BE2C (cell line): Measurements from ENCODE around the gene SPATS2. TPM values are rescaled to one million over a fixed set of nuclear protein-coding genes. Genes with fewer than 3 reads are reported as not detected.
"Not testable (repeated sequence)": the region's sequence is repeated elsewhere in the genome, so short reads cannot be mapped to it uniquely, and the experiment has no call there.

ENCODE experiments used
- DNase-seq: peaks from one replicate; pipeline ENCODE4 v3.0.0-alpha.2; 2020
- H3K27me3 ChIP-seq: fragments of 250-450 bp; sonication (Bioruptor Pico); 2 replicates; pipeline ENCODE4 v1.5.1; 2020; ENCODE audit warnings: mild to moderate bottlenecking
- H3K36me3 ChIP-seq: fragments of 250-450 bp; sonication (Bioruptor Pico); 2 replicates; pipeline ENCODE4 v1.5.1; 2020; ENCODE audit warnings: mild to moderate bottlenecking
- H3K4me1 ChIP-seq: fragments of 250-450 bp; sonication (Bioruptor Pico); 2 replicates; pipeline ENCODE4 v1.5.1; 2020
- H3K4me3 ChIP-seq: 2 replicates; pipeline ENCODE4 v1.5.1; 2011; ENCODE audit warnings: low read depth, low read length
- H3K9me3 ChIP-seq: fragments of 250-450 bp; sonication (Bioruptor Pico); 2 replicates; pipeline ENCODE4 v1.5.1; 2020
- CTCF ChIP-seq: IDR thresholded peaks from 2 replicates; pipeline ENCODE4 v1.5.1; 2012; ENCODE audit warnings: mild to moderate bottlenecking, low read depth, low read length
- polyA plus RNA-seq: library from polyadenylated mRNA; unstranded; fragments of >200 nt; gene quantifications from one replicate; pipeline ENCODE4 v1.2.1, GENCODE V29; 2012; ENCODE audit warnings: low read depth, missing spikeins; ENCODE audit not compliant: insufficient read length, insufficient read depth

Gene SPATS2
- 33.0 TPM for polyA plus RNA-seq

DNA sequence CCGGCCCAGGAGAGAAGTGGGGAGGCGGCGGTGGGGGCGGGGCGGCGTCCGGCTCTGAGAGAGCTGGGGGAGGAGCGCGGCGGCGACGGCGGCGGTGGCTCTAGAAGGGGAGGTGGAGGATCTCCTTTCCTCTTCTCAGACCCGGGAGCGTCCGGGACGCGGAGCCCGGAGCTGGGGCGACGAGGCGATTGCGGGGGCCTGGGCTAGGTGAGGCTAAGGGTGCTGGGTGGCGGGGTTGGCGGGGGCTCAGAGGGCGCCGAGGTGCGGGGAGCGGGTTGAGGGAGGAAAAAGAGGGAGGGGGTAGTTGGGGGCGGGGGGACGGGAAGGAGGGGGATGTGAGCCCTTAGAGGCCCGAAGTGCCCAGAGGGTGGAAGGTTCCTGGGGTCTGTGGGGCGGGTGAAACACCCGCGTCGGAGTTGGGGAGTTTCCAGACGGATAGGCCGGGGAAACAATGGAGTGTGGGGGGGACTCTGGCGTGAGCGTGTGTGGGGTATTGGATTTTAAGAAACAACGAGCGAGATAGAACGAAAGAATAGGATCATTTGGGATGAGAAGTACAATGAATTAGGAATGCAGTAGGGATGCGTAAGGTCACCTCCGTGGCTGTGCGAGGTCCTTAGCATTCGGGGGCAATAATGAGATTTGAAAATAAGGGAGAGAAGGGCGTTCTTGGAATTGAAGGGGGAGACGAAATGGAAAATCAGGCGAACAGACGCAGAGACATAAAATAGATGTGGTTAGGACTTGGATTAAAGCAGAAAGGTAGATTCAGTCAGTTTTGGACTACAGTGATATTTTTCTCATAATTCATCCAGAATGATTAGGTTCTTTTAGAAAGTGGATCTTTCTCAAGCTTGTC is at the start of gene SPATS2:
SPATS2 (plus strand) TSS at position 82 of the 859 bp plus-strand sequence. CDS start 93,551 bp downstream, outside the sequence.
- Histone ChIP-seq H3K27me3 (no peaks in the 10 kb centered on the region), H3K4me1 (no peaks in the 10 kb centered on the region; the same call in none of the 2 replicates), H3K9me3 (no peaks in the 10 kb centered on the region), H3K4me3 (peak within 1 kb of the TSS; percentile 96), H3K36me3 (peaks cover 2% of the 10 kb centered on the region; the same call in 1 of the 2 replicates)
- DNase-seq, result peak; percentile 100
- TF ChIP-seq CTCF, result no peak

DNA sequence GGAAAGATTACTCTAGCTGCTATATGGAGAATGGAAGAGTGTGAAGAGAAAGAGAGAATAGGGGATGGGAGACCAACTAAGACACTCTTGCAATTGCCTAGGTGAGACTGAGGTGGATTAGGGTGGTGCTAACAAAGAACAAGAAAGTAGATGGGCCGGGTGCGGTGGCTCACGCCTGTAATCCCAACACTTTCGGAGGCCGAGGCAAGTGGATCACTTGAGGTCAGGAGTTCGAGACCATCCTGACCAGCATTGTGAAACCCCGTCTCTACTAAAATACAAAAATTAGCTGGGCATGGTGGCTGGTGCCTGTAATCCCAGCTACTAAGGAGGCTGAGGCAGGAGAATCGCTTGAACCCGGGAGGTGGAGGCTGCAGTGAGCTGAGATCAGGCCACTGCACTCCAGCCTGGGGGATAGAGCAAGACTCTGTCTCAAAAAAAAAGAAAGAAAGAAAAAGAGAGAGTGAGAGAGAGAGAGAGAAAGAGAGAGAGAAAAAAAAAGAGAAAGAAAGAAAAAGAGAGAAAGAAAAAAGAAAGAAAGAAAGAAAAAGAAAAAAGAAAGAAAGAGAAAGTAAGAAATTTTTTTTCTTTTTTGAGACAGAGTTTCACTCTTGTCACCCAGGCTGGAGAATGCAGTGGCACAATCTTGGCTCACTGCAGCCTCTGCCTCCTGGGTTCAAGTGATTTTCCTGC is 46.7 kb upstream of the SPATS2 start:
- not testable (repeated sequence) for H3K4me1 ChIP-seq, H3K27me3 ChIP-seq, H3K4me3 ChIP-seq, H3K9me3 ChIP-seq, H3K36me3 ChIP-seq, DNase-seq

GRCh38 chr12:49322367-49322707 is 44.9 kb upstream of the SPATS2 start:
- DNase-seq, result no peak
- TF ChIP-seq CTCF, result no peak

DNA sequence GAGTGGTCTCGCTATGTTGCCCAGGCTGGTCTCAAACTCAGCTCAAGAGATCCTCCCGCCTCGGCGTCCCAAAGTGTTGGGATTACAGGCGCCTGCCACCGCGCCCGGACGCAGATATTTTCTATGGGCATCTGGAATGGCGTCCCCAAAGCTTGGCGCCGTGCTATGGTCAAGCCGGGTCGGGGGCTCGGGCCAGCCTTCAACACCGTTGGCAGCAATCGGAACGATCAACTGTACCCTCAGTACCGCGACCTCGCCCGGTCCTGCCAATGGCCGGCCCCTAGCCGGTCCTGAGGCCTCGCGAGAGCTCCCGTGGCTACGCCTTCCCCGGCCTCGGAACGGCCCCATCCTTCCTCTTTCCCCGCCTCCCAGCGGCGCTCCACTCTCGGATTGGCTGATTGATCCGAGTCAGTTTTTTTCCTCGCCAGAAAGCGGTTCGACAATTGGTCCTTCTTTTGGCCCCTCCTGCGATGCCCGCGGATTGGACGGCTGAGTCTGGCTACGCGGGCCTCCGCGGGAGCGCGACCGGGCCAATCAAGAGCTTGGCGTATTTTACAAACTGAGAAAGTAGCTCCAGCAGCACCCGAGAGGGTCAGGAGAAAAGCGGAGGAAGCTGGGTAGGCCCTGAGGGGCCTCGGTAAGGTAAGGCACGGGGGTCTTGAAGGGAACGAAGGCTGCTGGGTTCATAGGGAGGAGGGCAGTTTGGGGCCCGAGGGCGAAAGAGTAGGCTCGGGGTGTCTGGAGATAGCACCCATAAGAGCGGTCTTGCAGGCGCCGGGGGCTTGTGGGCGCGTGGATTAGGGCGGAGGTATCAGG is 44.3 kb upstream of the SPATS2 start, which contains the start of gene TROAP:
TROAP (plus strand) TSS at position 548 of the 816 bp plus-strand sequence. CDS start 354 bp downstream, outside the sequence.
- no peak for TF ChIP-seq CTCF
- peak; percentile 99 for DNase-seq
- H3K27me3 ChIP-seq, result no peaks in the 10 kb centered on the region
- H3K9me3 ChIP-seq, result no peaks in the 10 kb centered on the region
- H3K4me1 ChIP-seq, result no peaks in the 10 kb centered on the region
- peak within 1 kb of the TSS; percentile 97 for H3K4me3 ChIP-seq
- peaks cover 21% of the 10 kb centered on the region for H3K36me3 ChIP-seq

More at GRCh38 chr12:49322367-49322707, 44.9 kb upstream of the SPATS2 start:
- Histone ChIP-seq H3K9me3 (no peaks in the 10 kb centered on the region), H3K4me3 (peak overlapping the region; percentile 97), H3K36me3 (peaks cover 15% of the 10 kb centered on the region), H3K27me3 (no peaks in the 10 kb centered on the region), H3K4me1 (no peaks in the 10 kb centered on the region)

DNA sequence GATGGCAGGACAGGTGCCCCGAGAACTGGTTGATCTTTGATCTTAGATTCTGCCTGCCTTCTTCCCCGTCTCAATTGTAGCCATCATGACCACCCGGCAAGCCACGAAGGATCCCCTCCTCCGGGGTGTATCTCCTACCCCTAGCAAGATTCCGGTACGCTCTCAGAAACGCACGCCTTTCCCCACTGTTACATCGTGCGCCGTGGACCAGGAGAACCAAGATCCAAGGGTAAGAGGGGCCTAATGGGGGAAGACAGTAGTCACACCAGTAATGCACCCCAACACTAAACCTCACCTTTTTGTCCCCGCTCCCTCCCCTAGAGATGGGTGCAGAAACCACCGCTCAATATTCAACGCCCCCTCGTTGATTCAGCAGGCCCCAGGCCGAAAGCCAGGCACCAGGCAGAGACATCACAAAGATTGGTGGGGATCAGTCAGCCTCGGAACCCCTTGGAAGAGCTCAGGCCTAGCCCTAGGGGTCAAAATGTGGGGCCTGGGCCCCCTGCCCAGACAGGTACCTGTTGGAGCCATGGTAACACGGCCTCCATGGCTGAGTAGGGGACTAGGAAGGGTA is 43.7 kb upstream of the SPATS2 start:
- peaks cover 22% of the 10 kb centered on the region for H3K36me3 ChIP-seq
- H3K9me3 ChIP-seq, result no peaks in the 10 kb centered on the region
- no peak for DNase-seq
- no peaks in the 10 kb centered on the region for H3K4me1 ChIP-seq
- no peaks in the 10 kb centered on the region for H3K27me3 ChIP-seq
- peak overlapping the region; percentile 97 for H3K4me3 ChIP-seq
- no peak for TF ChIP-seq CTCF

- H3K4me1 ChIP-seq, result no peaks in the 10 kb centered on the region
- H3K9me3 ChIP-seq, result no peaks in the 10 kb centered on the region
- no peak for DNase-seq
- H3K27me3 ChIP-seq, result no peaks in the 10 kb centered on the region
- TF ChIP-seq CTCF, result no peak
- H3K4me3 ChIP-seq, result no peak overlapping the region
- peaks cover 35% of the 10 kb centered on the region for H3K36me3 ChIP-seq
Observed at GRCh38 chr12:49325606-49326005, 41.7 kb upstream of the SPATS2 start.
